A673 (cell line): ENCODE results near the gene ERN2. TPM values are rescaled to one million over a fixed set of nuclear protein-coding genes. Genes with fewer than 3 reads are reported as not detected.

Experiments used
- BruUV-seq: library from RNA; stranded (reverse); fragments of 400-500 nt; replicated peaks from 2 replicates; lab custom pipeline; 2021; lab: Mats Ljungman, UMichigan
- CTCF ChIA-PET: fragments of 300-600 bp; sonication (Branson Sonifier 250); formaldehyde crosslinking; loops from one replicate; lab custom pipeline; 2022; ENCODE audit warnings: antibody characterized with exemption; lab: Charles Lee
- POLR2A ChIA-PET: fragments of 300-600 bp; sonication (Branson Sonifier 250); formaldehyde crosslinking; loops from one replicate; lab custom pipeline; 2022; ENCODE audit warnings: antibody characterized with exemption; ENCODE audit not compliant: low non-redundant PET; lab: Charles Lee
- DNase-seq: peaks from one replicate; pipeline ENCODE4 v3.0.0-alpha.2; 2015; ENCODE audit warnings: low spot score
- H3K27ac ChIP-seq: fragments of 200-600 bp; sonication (generic); 2 replicates; pipeline ENCODE4 v1.5.1; 2016; ENCODE audit warnings: mixed run types, low read depth, mild to moderate bottlenecking, mixed read lengths, antibody characterized with exemption, low read length; ENCODE audit not compliant: poor library complexity, severe bottlenecking
- H3K27me3 ChIP-seq: fragments of 200-600 bp; sonication (generic); replicated peaks from 2 replicates; pipeline ENCODE4 v1.6.1; 2017; ENCODE audit warnings: mixed run types, low read depth, mild to moderate bottlenecking, mixed read lengths, antibody characterized with exemption, low read length; ENCODE audit not compliant: insufficient read depth, poor library complexity
- H3K36me3 ChIP-seq: fragments of 200-600 bp; sonication (generic); 2 replicates; pipeline ENCODE4 v1.6.1; 2016; ENCODE audit warnings: mixed run types, mild to moderate bottlenecking, mixed read lengths, antibody characterized with exemption, low read length; ENCODE audit not compliant: insufficient read depth, poor library complexity, severe bottlenecking
- H3K4me1 ChIP-seq: fragments of 200-600 bp; sonication (generic); 2 replicates; pipeline ENCODE4 v1.6.1; 2017; ENCODE audit warnings: mixed run types, mild to moderate bottlenecking, mixed read lengths, antibody characterized with exemption, low read length; ENCODE audit not compliant: insufficient read depth, poor library complexity, severe bottlenecking
- H3K4me3 ChIP-seq: fragments of 200-600 bp; sonication (generic); 2 replicates; pipeline ENCODE4 v1.5.1; 2016; ENCODE audit warnings: low read depth, mixed run types, mild to moderate bottlenecking, mixed read lengths, low read length; ENCODE audit not compliant: poor library complexity, severe bottlenecking
- H3K9me3 ChIP-seq: fragments of 200-600 bp; sonication (generic); 2 replicates; pipeline ENCODE4 v1.6.1; 2016; ENCODE audit warnings: mixed run types, low read depth, mild to moderate bottlenecking, mixed read lengths, antibody characterized with exemption, low read length; ENCODE audit not compliant: poor library complexity, severe bottlenecking
- EZH2 ChIP-seq: fragments of 200-600 bp; sonication (generic); IDR thresholded peaks from 2 replicates; pipeline ENCODE4 v1.6.1; 2017; ENCODE audit warnings: borderline replicate concordance, low read depth, mild to moderate bottlenecking, mixed read lengths, antibody characterized with exemption, low read length; ENCODE audit not compliant: poor library complexity, severe bottlenecking
- intact Hi-C: fragments of 100-400 bp; cut with micrococcal nuclease; formaldehyde crosslinking; loops from one replicate; pipeline ENCODE4 v1.10.0; 2022; ENCODE audit not compliant: unreplicated experiment
- total RNA-seq: library from RNA; stranded (reverse); gene quantifications from 2 replicates; pipeline ENCODE4 v1.2.3, GENCODE V29; 2021
- TF ChIP-seq, protein P1 (sequence below): fragments of 300-800, 200-600 bp; sonication (generic); conservative IDR thresholded peaks from 2 replicates; pipeline ENCODE4 v1.5.1; 2017; ENCODE audit warnings: low read depth, mild to moderate bottlenecking, antibody characterized with exemption, low read length, moderate library complexity, mixed read lengths

Gene ERN2
- total RNA-seq, 1 experiment from 2014 or later = not detected

DNA sequence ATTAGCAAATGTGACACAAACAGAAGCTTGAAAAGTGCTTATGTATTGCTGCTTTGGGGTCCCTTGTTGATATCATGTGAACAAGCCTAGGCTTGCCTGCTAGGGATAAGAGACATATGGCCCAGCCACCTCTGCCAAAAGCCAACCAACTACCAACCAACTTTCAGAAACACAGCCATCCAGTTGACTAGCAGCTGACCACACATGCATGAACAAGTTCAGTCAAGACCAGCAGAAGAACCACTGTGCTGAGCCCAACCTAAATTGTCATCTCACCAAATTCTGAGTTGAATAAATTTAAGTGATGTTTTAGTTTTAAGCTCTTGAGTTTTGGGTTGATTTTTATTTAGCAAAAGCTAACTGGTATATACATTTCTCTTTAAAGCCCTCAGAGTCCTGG, 3.5 kb downstream of the ERN2 start:
- ChIA-PET CTCF (no interaction called here), POLR2A (no interaction called here)
- DNase-seq = no peak
- H3K4me1 ChIP-seq = no peaks in the 10 kb centered on the region
- no peak overlapping the region for H3K4me3 ChIP-seq
- peaks cover 4% of the 10 kb centered on the region for H3K9me3 ChIP-seq
- TF ChIP-seq, protein P1, sequence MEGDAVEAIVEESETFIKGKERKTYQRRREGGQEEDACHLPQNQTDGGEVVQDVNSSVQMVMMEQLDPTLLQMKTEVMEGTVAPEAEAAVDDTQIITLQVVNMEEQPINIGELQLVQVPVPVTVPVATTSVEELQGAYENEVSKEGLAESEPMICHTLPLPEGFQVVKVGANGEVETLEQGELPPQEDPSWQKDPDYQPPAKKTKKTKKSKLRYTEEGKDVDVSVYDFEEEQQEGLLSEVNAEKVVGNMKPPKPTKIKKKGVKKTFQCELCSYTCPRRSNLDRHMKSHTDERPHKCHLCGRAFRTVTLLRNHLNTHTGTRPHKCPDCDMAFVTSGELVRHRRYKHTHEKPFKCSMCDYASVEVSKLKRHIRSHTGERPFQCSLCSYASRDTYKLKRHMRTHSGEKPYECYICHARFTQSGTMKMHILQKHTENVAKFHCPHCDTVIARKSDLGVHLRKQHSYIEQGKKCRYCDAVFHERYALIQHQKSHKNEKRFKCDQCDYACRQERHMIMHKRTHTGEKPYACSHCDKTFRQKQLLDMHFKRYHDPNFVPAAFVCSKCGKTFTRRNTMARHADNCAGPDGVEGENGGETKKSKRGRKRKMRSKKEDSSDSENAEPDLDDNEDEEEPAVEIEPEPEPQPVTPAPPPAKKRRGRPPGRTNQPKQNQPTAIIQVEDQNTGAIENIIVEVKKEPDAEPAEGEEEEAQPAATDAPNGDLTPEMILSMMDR = no peak
- TF ChIP-seq EZH2 = no peak
- no peak overlapping the region for H3K27ac ChIP-seq
- BruUV-seq = no TSS peak
- H3K36me3 ChIP-seq = no peaks in the 10 kb centered on the region
- intact Hi-C loops = no loop called here
- peaks cover 7% of the 10 kb centered on the region for H3K27me3 ChIP-seq

DNA sequence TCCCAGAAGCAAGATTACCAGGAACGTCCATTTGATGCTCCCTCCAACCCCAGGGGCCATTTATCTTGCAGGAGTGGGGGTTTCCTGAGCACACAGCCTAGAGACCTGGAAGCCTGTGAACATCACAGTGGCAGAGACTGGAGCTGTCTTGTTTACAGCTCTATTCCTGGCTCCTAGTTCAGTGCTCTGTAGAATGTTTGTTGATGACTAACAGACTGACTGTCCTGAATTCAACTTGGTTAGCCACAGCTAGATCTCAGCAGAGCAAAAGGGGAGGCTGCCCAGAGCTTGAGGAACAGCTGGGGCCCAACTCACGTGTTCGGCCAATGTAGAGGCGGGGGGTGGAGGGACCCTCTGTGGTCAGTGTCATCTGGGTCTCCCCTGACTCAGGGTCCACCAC, 6.6 kb downstream of the ERN2 start:
- H3K36me3 ChIP-seq = no peaks in the 10 kb centered on the region
- no TSS peak for BruUV-seq
- no peaks in the 10 kb centered on the region for H3K4me1 ChIP-seq
- H3K27me3 ChIP-seq = no peaks in the 10 kb centered on the region
- peaks cover 4% of the 10 kb centered on the region for H3K9me3 ChIP-seq
- no peak for DNase-seq
- POLR2A ChIA-PET = no interaction called here
- no peak overlapping the region for H3K4me3 ChIP-seq
- CTCF ChIA-PET = no interaction called here
- intact Hi-C loops = no loop called here
- H3K27ac ChIP-seq = no peak overlapping the region
- no peak for TF ChIP-seq EZH2
- TF ChIP-seq, protein P1 = no peak

DNA sequence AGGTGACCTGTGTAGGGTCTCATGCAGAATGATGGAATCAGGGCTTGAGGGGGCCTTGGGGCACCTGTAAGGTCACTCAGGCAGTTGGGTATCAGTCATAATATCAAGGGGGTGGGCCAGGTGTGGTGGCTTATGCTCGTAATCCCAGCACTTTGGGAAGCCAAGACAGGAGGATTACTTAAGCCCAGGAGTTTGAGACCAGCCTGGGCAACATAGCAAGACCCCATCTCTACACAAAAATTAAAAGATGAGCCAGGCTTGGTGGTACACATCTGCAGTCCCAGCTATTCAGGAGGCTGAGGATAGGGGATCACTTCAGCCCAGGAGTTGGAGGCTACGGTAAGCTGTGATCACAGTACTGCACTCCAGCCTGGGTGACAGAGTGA, 7.5 kb downstream of the ERN2 start:
- no TSS peak for BruUV-seq
- H3K27ac ChIP-seq = no peak overlapping the region
- no peaks in the 10 kb centered on the region for H3K36me3 ChIP-seq
- H3K9me3 ChIP-seq = peaks cover 4% of the 10 kb centered on the region
- ChIA-PET CTCF (no interaction called here), POLR2A (no interaction called here)
- no peaks in the 10 kb centered on the region for H3K4me1 ChIP-seq
- no peak for TF ChIP-seq EZH2
- TF ChIP-seq, protein P1 = no peak
- no peak for DNase-seq
- H3K4me3 ChIP-seq = no peak overlapping the region
- intact Hi-C loops = no loop called here
- no peaks in the 10 kb centered on the region for H3K27me3 ChIP-seq
